Mesodermal cell (in vitro differentiated cells): Measurements from ENCODE around the gene FERMT3.
A peak's percentile ranks its signal among the peaks of the same experiment; 100 is the strongest.

Experiments
- H3K27ac ChIP-seq: 2 replicates; pipeline ENCODE4 v1.7.0; 2013; ENCODE audit warnings: mild to moderate bottlenecking, low read depth, low read length, moderate library complexity; ENCODE audit not compliant: severe bottlenecking
- H3K36me3 ChIP-seq: 2 replicates; pipeline ENCODE4 v1.7.1; 2013; ENCODE audit warnings: mild to moderate bottlenecking, low read length, moderate library complexity; ENCODE audit not compliant: control insufficient read depth, insufficient read depth
- H3K4me1 ChIP-seq: one replicate; pipeline ENCODE4 v1.7.1; 2013; ENCODE audit warnings: mild to moderate bottlenecking, low read length; ENCODE audit not compliant: insufficient read depth, control insufficient read depth, poor library complexity, severe bottlenecking
- H3K4me3 ChIP-seq: 2 replicates; pipeline ENCODE4 v1.7.0; 2013; ENCODE audit warnings: low read length, control low read depth, mild to moderate bottlenecking; ENCODE audit not compliant: insufficient read depth, poor library complexity, severe bottlenecking; ENCODE audit errors: extremely low read depth
- H3K9me3 ChIP-seq: 2 replicates; pipeline ENCODE4 v1.7.1; 2013; ENCODE audit warnings: mild to moderate bottlenecking, low read length, moderate library complexity; ENCODE audit not compliant: control insufficient read depth
- whole genome bisulfite sequencing, 2 experiments: methylation state at CpG; one replicate each; pipeline ENCODE4 v1.1.5; 2013; ENCODE audit warnings: missing lambda C conversion rate in 2 of 2; ENCODE audit not compliant: insufficient coverage in 2 of 2; 5-methylcytosine and 5-hydroxymethylcytosine counted together

FERMT3 gene

GRCh38 chr11:64173616-64174355 lies 32.7 kb upstream of the FERMT3 start:
- 89 to 96% methylated on average over 4 of the region's 4 CpGs for WGBS, 2 experiments
- Histone ChIP-seq H3K4me3 (no peak overlapping the region), H3K4me1 (no peaks in the 10 kb centered on the region), H3K27ac (no peak overlapping the region), H3K9me3 (peaks cover 11% of the 10 kb centered on the region), H3K36me3 (no peaks in the 10 kb centered on the region)

GRCh38 chr11:64176751-64177150 lies 29.8 kb upstream of the FERMT3 start:
- Histone ChIP-seq H3K4me1 (peaks cover 10% of the 10 kb centered on the region), H3K9me3 (peaks cover 11% of the 10 kb centered on the region), H3K4me3 (no peak overlapping the region), H3K27ac (no peak overlapping the region), H3K36me3 (peaks cover 2% of the 10 kb centered on the region)
- 84 to 98% methylated on average over 5 of the region's 8 CpGs for WGBS, 2 experiments

- Histone ChIP-seq H3K9me3 (peaks cover 11% of the 10 kb centered on the region), H3K36me3 (peaks cover 2% of the 10 kb centered on the region), H3K4me1 (peaks cover 15% of the 10 kb centered on the region), H3K27ac (no peak overlapping the region), H3K4me3 (no peak overlapping the region)
- no CpG with 5 or more reads among the region's 1 CpG for WGBS, 2 experiments
These were observed 28.3 kb upstream of the FERMT3 start for GRCh38 chr11:64178203-64178602.

- 90 to 96% methylated on average over 12 of the region's 12 CpGs for WGBS, 2 experiments
- peaks cover 2% of the 10 kb centered on the region for H3K36me3 ChIP-seq
- H3K4me1 ChIP-seq, result peaks cover 17% of the 10 kb centered on the region
- peaks cover 5% of the 10 kb centered on the region for H3K9me3 ChIP-seq
- no peak overlapping the region for H3K27ac ChIP-seq
- H3K4me3 ChIP-seq, result no peak overlapping the region
These were observed 27.4 kb upstream of the FERMT3 start for GRCh38 chr11:64178951-64179639.

GRCh38 chr11:64180891-64181290 lies 25.6 kb upstream of the FERMT3 start:
- Histone ChIP-seq H3K4me3 (no peak overlapping the region), H3K27ac (no peak overlapping the region), H3K9me3 (no peaks in the 10 kb centered on the region), H3K4me1 (peaks cover 19% of the 10 kb centered on the region), H3K36me3 (peaks cover 2% of the 10 kb centered on the region)
- 93 to 96% methylated on average over 4 to 5 of the region's 5 CpGs for WGBS, 2 experiments

GRCh38 chr11:64181506-64182411 lies 24.8 kb upstream of the FERMT3 start:
- whole genome bisulfite sequencing, 2 experiments, result 30 to 35% methylated on average over 9 to 11 of the region's 17 CpGs
- Histone ChIP-seq H3K36me3 (peaks cover 2% of the 10 kb centered on the region), H3K27ac (peak overlapping the region; percentile 64), H3K9me3 (no peaks in the 10 kb centered on the region), H3K4me1 (peaks cover 19% of the 10 kb centered on the region), H3K4me3 (no peak overlapping the region)

GRCh38 chr11:64183890-64184289 lies 22.6 kb upstream of the FERMT3 start:
- Histone ChIP-seq H3K4me1 (peaks cover 19% of the 10 kb centered on the region), H3K4me3 (no peak overlapping the region), H3K9me3 (no peaks in the 10 kb centered on the region), H3K36me3 (peaks cover 13% of the 10 kb centered on the region), H3K27ac (no peak overlapping the region)
- WGBS, 2 experiments, result 81 to 83% methylated on average over 1 to 2 of the region's 7 CpGs

GRCh38 chr11:64185175-64185692 lies 21.3 kb upstream of the FERMT3 start:
- 0% methylated on average over 41 to 44 of the region's 52 CpGs for WGBS, 2 experiments
- H3K9me3 ChIP-seq, result no peaks in the 10 kb centered on the region

GRCh38 chr11:64185693-64186491 lies 20.6 kb upstream of the FERMT3 start, which contains the start of gene STIP1:
STIP1 (plus strand) TSS chr11:64186171; CDS start chr11:64186262, 91 bp downstream.
- Histone ChIP-seq H3K4me1 (peaks cover 15% of the 10 kb centered on the region), H3K4me3 (peak within 1 kb of the TSS; percentile 64), H3K27ac (peak within 1 kb of the TSS; percentile 95), H3K9me3 (no peaks in the 10 kb centered on the region), H3K36me3 (peaks cover 29% of the 10 kb centered on the region)
- WGBS, 2 experiments, result 1% methylated on average over 46 to 50 of the region's 74 CpGs

More at GRCh38 chr11:64185175-64185692, 21.3 kb upstream of the FERMT3 start:
- H3K4me3 ChIP-seq, result peak overlapping the region; percentile 64
- H3K4me1 ChIP-seq, result peaks cover 19% of the 10 kb centered on the region
- H3K36me3 ChIP-seq, result peaks cover 22% of the 10 kb centered on the region
- H3K27ac ChIP-seq, result peak overlapping the region; percentile 95
